ENCODE data around the gene FAM200B.

FAM200B gene

DNA sequence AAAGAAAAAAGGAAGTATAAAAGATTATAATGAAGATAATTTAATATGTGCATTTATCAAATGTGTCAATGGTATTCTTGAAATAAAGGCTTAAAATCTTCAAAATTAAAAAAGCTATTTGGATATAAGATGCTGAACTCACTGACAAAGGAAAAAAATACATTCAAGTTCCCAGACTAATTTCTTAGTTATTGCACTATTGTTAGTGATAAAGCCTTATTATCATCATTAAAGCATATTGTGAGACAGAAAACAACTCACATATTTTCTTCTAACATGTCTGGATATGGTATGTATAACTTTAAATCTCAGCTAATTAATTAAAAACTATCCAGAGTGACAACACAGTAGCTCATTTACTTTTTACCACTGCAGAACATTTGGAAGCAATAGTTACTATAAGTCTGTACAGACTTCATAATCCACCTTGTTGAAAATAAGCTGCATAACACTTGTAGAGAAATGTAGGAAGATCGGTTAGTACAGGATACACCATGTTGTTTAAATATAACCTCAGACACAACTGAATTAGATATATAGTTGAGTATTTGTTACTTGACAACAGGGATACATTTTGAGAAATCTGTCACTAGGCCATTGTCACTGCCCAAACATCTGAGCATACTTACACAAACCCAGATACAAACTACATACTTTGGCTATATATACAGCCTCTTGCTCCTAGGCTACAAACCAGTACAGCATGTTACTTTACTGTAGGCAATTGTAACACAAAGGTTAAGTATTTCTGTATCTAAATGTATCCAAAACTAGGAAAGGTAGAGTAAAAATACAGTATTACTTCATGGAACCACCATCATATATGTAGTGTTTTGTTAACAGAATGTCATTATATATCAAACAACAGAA lies 12.8 kb upstream of the FAM200B start:
- DNase-seq = no peak

DNA sequence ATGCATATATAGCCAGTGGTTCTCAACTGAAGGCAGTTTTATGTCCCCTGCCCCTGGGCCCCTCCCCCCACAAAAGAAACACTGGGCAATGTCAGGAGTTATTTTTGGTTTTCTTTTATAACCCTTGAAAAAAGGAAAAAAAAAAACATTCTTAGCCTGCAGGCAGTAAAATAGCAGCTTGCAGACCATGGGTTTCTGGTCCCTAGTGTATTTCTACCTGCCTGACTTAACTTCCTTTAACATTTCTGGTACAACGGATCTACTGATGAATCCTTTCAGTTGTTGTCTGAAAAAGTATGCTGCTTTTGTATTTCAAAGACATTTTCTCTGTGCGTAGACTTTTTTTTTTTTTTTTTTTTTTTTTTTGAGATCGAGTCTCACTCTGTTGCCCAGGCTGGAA lies 11.1 kb upstream of the FAM200B start:
- DNase-seq = no peak

GRCh38 chr4:15672101-15672500 lies 9.5 kb upstream of the FAM200B start:
- no peak for DNase-seq

DNA sequence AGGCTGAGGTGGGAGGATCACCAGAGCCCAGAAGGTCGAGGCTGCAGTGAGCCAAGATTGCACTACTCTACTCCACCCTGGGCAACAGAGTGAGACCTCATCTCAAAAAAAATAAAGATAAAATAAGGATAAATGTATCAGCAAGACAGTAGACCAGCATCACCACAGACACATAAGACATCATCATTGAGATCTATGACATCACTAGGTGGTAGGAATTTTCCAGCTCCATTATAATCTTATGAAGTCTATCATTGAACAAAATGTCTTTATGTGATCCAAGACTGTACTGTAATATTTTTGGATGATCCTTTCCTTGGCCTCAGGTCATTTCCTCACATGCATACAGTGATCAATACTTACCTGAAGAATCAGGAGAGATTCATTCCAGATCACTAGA lies 8.3 kb upstream of the FAM200B start:
- no peak for DNase-seq

DNA sequence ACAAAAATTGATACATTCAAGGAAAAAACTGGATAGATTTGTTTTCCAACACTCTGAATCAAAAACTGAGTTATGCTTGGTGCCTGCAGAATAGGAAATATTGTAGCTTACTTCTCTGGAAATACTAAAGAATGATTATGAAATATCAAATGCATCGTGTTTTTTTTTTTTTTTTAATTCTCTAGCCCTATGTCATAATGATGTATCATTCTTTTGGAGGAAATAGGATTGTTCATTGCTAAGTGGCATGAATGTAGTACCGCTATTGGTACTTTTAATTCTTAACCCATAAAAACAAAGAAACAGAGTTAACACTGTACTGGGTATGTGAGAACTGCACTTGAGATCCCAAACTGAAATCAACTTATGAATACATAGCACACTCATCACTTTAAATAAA lies 7.6 kb upstream of the FAM200B start:
- DNase-seq = no peak

- no peak for DNase-seq
Observed at GRCh38 chr4:15674926-15675325, 6.7 kb upstream of the FAM200B start.

GRCh38 chr4:15675356-15675755 lies 6.3 kb upstream of the FAM200B start:
- no peak for DNase-seq

DNA sequence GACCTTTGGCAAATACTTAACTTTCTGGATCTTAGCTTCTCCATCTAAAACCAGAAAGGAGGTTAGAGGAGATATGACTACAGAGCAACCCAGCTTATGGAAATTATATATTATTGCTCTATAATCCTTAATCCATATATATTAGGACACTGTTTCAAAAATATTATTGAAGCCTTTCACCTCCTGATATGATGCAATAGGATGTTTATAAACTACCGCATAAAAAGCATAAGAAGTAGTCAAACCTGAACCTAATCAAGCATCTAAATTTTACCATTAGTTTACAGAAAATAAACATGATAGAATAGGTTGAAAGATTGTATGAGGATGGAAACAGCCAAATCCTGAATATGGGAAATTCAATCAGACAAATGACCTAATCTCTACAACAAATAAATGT lies 5.6 kb upstream of the FAM200B start:
- no peak for DNase-seq

DNA sequence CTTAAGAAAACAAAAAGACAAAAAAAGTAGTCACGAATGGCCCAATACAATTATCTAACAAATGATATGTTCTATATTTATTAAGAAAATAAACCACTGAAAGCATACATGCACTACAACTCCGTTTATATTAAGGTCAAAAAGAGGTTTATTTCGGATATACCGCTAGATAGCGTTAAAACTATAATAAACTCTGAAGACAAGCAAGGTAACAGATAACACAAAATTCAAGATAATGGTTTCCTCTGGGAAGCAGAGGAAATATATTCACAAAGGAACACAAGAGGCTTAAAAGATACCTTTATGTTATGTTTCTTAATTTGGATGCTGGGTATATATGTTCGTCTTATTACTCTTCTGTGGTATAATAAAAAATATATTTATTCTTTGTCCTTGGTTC lies 4.7 kb upstream of the FAM200B start:
- DNase-seq = no peak

GRCh38 chr4:15677507-15677988 lies 4.1 kb upstream of the FAM200B start:
- DNase-seq = no peak

GRCh38 chr4:15681067-15681371 lies 608 bp upstream of the FAM200B start:
- DNase-seq = no peak

DNA sequence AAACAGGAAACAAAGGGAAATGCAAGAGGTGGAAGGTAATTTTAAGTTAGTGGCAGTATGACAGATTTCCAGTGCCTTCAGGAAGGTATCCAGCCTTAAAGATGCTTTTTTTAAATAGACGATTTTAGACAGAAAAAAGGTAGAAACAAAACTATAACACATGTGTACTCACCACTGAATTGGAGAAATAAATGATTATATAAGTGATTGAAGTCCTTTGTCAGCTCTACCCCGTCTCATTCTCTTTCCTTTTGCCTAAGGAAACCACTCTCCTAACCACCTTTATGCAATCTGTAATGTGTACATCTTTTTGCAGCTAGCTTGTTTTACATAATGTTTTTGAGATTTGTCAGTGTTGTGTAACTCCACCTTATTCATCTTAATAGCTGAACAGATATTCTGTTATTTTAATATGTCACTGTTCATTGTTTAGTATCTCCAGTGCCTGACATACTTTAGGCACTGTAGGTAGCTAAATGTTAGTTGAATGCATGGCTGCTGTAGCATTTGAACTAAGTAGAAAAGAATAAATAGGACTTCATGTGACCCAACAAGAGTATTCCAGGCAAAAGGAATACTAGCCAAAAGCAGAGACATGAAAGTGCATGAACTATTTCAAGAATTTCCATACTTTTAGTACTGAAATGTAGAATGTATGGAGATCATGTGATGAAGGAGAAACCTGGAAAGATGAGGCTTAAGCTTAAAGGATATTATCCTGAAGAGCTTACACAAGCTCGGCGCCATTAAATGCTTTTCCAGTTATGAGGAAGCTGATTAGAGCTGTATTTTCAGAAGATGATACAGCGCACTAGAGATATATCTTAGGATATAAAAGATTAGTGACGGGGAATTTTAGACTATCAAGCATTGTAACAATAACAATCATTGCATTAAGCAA lies 865 bp downstream of the FAM200B start:
- no peak for DNase-seq

- no peak for DNase-seq
Observed at GRCh38 chr4:15683143-15683495, 1.5 kb downstream of the FAM200B start.

GRCh38 chr4:15684498-15684897 lies 2.9 kb downstream of the FAM200B start:
- DNase-seq = no peak

DNA sequence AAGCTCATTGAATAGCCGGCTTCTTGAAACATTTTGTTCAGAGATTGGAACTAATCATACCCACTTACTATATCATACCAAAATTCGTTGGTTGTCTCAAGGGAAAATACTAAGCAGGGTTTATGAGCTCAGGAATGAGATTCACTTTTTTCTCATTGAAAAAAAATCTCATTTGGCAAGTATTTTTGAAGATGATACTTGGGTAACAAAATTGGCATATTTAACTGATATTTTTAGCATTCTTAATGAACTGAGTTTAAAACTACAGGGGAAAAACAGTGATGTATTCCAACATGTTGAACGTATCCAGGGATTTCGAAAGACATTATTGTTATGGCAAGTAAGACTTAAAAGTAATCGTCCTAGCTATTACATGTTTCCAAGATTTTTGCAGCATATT lies 6.4 kb downstream of the FAM200B start:
- no peak for DNase-seq

DNA sequence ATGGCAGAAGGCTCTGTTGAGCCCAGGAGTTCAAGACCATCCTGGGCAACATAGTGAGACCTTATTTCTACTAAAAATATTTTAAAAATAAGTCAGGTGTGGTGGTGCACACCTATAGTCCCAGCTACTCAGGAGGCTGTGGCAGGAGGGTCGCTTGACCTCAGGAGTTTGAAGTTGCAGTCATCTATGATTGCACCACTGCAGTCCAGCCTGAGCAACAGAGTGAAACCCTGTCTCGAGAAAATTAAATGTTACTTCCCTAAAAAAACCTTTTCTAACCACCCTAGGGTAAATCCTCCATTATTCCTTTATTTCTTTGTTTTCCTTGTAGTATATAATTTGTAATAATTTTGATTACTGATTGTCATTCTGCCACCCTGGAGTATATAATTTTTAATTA lies 7.9 kb downstream of the FAM200B start:
- no peak for DNase-seq

DNA sequence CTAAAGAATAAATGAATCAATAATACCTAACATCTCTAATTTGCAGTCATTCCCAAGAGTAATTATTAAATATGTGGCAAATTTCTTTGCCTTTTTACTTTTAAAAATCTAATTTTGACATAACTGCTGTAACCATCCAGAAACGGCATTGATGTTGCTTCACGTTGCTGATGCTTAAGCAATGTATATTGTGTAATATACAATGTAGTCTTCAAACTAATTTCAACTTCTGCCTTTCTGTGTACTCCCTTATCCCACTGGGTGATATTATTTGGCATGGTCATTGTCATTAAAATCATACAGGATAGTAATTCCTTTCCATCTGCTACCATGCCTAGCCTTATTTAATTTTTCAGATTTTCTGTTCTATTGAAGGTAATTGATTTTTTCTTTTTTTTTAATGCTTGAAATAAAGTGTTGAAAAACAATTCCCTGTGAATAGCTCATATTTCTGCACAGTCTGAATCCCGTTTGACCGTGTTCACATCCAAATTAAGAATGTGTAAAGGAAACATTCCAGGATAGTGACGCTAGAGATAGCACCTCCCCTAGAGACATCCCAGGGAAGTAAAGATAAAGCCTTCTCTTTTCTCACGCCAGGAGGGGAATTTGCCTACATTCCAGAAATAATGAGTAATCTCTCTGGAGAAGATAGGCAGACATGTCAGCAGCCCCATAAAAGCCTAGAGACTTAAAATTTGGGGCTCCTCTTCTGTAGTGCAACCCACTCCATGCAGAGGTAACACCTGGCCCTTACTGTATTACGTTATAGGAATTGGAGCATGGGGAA lies 8.6 kb downstream of the FAM200B start:
- DNase-seq = no peak

GRCh38 chr4:15691346-15692135 lies 9.9 kb downstream of the FAM200B start:
- DNase-seq = no peak

DNA sequence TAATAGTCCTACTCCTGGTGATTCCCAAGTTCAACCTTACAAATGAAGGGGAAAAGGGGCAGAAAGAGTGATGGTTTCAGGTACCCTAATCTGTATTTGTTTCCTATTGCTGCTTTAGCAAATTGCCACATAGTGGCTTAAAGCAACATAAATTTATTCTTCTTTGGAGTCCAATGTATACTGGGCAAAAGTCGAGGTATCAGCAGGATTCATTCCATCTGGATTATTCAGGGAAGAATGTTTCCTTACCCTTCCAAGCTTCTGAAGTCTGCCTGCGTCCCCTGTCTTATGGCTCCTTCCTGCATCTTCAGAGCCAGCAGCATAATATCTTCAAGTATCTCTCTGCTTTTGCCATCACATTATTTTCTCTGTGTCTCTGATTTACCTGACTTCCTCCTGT lies 11.0 kb downstream of the FAM200B start:
- DNase-seq = no peak

- no peak for DNase-seq
Observed at GRCh38 chr4:15694431-15694830, 12.8 kb downstream of the FAM200B start.

- DNase-seq = no peak
Observed at GRCh38 chr4:15695240-15695699, 13.6 kb downstream of the FAM200B start.

- no peak for DNase-seq
Observed at GRCh38 chr4:15695729-15696128, 14.1 kb downstream of the FAM200B start.
